ENCODE results near the gene ISL1.

GRCh38 chr5:51397996-51398395 lies 14.7 kb downstream of the ISL1 start:
- no peak for TF ChIP-seq TAF1 (IDR thresholded peaks at IDR 0.05; ENCODE audit: borderline replicate concordance, insufficient read depth, low read length)
- TF ChIP-seq REST (IDR thresholded peaks at IDR 0.05; ENCODE audit: insufficient read depth in 1 of 2, low read depth in 2 of 2, low read length in 2 of 2) = no peak
- TF ChIP-seq FOXP2 (optimal IDR thresholded peaks at IDR 0.05; ENCODE audit: borderline replicate concordance, extremely low read depth, extremely low read length, insufficient read depth) = no peak
